GM12892 (cell line): ENCODE results near the gene ELOVL6.

Experiments used
- POLR2A ChIP-seq: IDR thresholded peaks from 2 replicates; pipeline ENCODE4 v1.6.1; 2011; ENCODE audit warnings: low read depth, low read length, control low read depth
- TAF1 ChIP-seq: IDR thresholded peaks from 2 replicates; pipeline ENCODE4 v1.6.1; 2011; ENCODE audit warnings: low read depth, mild to moderate bottlenecking, control low read depth, low read length, borderline replicate concordance

- TF ChIP-seq POLR2A (no peak), TAF1 (no peak)
Measured at GRCh38 chr4:110106931-110107296, 91.5 kb downstream of the ELOVL6 start.
